H7 (cell line): ENCODE data around the gene C17orf50. TPM values are rescaled to one million over a fixed set of nuclear protein-coding genes. Genes with fewer than 3 reads are reported as not detected.
"Not testable (repeated sequence)": the region's sequence is repeated elsewhere in the genome, so short reads cannot be mapped to it uniquely, and the experiment has no call there.

Experiments used
- DNase-seq: peaks from one replicate; pipeline ENCODE4 v3.0.0; 2012
- H3K27me3 ChIP-seq: 2 replicates; pipeline ENCODE4 v1.6.0; 2011; ENCODE audit warnings: mild to moderate bottlenecking, low read length; ENCODE audit not compliant: control insufficient read depth, insufficient read depth
- H3K36me3 ChIP-seq: replicated peaks from 2 replicates; pipeline ENCODE4 v1.5.1; 2011; ENCODE audit warnings: low read length; ENCODE audit not compliant: control insufficient read depth, insufficient read depth
- H3K4me3 ChIP-seq: 2 replicates; pipeline ENCODE4 v1.5.1; 2011; ENCODE audit warnings: low read depth, mild to moderate bottlenecking, control low read depth, low read length, moderate library complexity; ENCODE audit not compliant: insufficient read depth
- total RNA-seq: library from RNA; depleted of rRNA; stranded (reverse); fragments of >200 nt; shearing (Covaris generic); gene quantifications from 2 replicates; pipeline ENCODE4 v1.2.3, GENCODE V29; 2014

Gene C17orf50
- total RNA-seq, 1 experiment from 2014 or later: not detected

GRCh38 chr17:35742496-35742895 is 18.2 kb upstream of the C17orf50 start:
- DNase-seq: peak; percentile 40
- peaks cover 53% of the 10 kb centered on the region for H3K27me3 ChIP-seq
- no peaks in the 10 kb centered on the region for H3K36me3 ChIP-seq
- no peak overlapping the region for H3K4me3 ChIP-seq

GRCh38 chr17:35742896-35743477 is 17.7 kb upstream of the C17orf50 start:
- no peak overlapping the region for H3K4me3 ChIP-seq
- H3K36me3 ChIP-seq: no peaks in the 10 kb centered on the region
- peaks cover 52% of the 10 kb centered on the region for H3K27me3 ChIP-seq
- DNase-seq: peak; percentile 65

GRCh38 chr17:35743626-35744328 is 16.9 kb upstream of the C17orf50 start:
- peaks cover 46% of the 10 kb centered on the region for H3K27me3 ChIP-seq
- no peaks in the 10 kb centered on the region for H3K36me3 ChIP-seq
- no peak overlapping the region for H3K4me3 ChIP-seq
- peak; percentile 86 for DNase-seq

DNA sequence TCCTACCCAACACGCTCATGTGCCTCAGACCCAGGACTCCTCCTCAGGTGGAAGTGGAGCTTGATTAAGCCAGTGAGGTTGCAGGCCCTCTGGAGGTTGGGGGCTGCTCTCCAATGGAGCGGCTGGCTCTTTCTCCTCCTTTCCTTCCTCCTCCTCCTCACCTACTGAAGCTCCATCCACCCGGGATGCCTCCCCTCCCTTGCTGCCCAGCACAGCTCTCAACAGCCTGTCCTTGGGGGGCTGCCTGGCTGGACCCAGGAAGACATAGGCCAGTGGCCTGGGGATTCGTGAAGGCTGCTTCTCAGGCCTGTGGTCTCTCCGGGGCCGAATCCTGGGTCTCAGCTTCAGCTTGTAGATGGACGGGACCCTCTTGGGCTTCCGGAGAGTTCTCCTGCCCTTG is 15.9 kb upstream of the C17orf50 start:
- peaks cover 43% of the 10 kb centered on the region for H3K27me3 ChIP-seq
- H3K36me3 ChIP-seq: no peaks in the 10 kb centered on the region
- H3K4me3 ChIP-seq: no peak overlapping the region
- no peak for DNase-seq

- Histone ChIP-seq H3K27me3 (peaks cover 43% of the 10 kb centered on the region), H3K4me3 (no peak overlapping the region), H3K36me3 (no peaks in the 10 kb centered on the region)
- DNase-seq: peak; percentile 36
Observed at GRCh38 chr17:35745246-35745645, 15.4 kb upstream of the C17orf50 start.

GRCh38 chr17:35745749-35746320 is 14.9 kb upstream of the C17orf50 start:
- Histone ChIP-seq H3K4me3 (no peak overlapping the region), H3K36me3 (no peaks in the 10 kb centered on the region), H3K27me3 (peaks cover 42% of the 10 kb centered on the region)
- DNase-seq: peak; percentile 26

- Histone ChIP-seq H3K36me3 (no peaks in the 10 kb centered on the region), H3K27me3 (peaks cover 30% of the 10 kb centered on the region), H3K4me3 (no peak overlapping the region)
- DNase-seq: peak; percentile 94
Observed at GRCh38 chr17:35747540-35748017, 13.1 kb upstream of the C17orf50 start.

- DNase-seq: peak; percentile 32
- Histone ChIP-seq H3K36me3 (no peaks in the 10 kb centered on the region), H3K4me3 (no peak overlapping the region), H3K27me3 (peaks cover 22% of the 10 kb centered on the region)
Observed at GRCh38 chr17:35748341-35748841, 12.3 kb upstream of the C17orf50 start.

DNA sequence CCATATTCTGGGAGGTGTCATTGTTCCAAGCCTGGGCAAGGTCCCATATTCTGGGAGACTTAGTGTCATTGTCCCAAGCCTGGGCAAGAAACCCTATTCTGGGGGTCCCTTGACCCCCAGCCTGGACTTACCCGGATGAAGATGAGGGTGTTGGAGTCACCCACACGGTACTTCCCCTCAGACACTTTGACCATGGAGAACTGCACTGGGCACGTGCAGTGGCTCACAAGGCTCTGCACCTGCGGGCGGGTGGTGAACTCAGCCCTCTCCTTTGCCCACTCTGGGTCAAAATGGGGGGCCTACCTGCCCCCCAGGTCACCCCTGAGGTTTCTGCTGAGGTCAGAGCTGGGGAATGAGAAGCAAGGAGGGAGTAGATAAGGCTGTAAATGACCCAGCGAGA is 11.7 kb upstream of the C17orf50 start:
- DNase-seq: no peak
- Histone ChIP-seq H3K4me3 (no peak overlapping the region), H3K27me3 (peaks cover 21% of the 10 kb centered on the region), H3K36me3 (no peaks in the 10 kb centered on the region)

DNA sequence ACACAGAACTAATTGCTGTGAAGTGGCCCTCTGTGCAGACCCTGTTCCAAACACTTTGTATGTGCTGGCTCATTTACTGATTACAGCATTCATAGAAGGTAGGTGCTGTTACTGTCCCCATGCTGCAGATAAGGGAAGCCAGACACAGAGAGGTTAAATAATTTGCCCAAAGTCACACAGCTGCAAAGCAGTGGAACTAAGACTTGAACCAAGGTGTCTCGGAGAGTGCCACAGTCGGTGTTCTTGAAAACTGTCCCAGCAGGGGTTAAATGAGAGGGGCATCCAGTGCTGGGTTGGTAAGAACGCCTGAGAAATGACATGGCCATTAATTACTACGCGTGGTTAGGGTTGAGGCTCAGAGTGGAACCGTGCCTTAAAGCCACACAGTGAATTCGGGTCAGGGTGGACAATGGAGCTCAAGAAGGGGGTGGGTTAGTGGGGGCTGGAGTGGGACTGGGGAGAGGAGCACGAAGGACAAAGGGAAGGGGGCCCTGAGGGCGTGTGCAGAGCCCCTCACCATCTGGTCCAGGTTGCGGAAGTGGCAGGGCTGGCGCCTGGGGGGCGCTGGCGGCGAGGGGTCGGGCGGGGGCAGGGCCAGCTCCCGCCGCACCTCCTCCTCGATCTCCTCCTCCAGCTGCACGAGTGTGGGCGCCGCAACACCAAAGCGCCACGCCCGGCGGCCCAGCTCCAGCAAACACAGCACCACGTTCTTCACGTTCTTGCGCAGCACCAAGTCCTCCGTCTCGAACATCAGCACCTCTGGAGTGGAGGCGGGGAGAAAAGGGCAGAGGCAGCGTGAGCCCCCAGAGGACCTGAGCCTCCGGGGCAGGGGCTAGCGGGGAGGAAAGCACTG is 10.9 kb upstream of the C17orf50 start:
- Histone ChIP-seq H3K27me3 (peaks cover 21% of the 10 kb centered on the region), H3K36me3 (no peaks in the 10 kb centered on the region), H3K4me3 (peak overlapping the region; percentile 33)
- DNase-seq: peak; percentile 92

DNA sequence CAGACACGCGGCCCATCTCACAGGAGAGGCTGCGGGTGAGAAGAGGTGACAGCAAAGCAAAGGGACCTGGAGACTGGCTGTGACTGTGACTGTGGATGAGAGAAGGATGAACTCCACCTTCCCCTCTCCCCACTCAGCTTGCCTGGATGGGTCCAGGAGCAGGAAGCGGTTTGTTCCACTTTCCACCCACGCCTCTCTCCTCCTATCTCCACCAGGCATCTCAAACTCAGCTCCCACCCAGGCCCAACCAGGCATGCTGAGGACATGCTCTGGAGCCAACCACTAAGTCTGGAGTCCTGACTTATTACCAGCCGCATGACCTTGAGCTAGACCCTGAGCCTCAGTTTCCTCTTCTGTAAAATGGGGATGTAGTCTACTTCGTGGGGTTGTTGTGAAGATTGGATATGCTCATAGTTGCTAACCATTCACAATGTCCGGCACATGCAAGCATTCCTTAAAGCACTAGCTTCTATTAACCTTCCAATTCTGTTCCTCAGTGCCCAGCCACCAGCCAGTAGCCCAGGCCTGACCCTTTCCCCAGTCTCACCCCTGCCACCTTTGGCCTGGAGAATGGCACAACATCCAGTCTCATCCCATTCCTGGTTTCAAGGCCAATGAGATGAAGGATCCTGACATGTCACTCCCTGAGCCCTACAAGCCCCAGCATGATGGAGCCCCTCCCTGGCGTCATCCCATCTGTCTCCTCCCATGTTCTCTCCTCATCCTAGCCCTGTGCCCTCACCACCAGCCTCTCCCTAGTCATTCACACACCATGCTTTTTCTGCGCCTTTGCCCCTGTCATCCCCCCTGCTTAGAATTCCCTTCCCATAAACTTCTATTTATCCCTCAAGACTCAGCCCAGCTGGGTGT is 9.9 kb upstream of the C17orf50 start:
- H3K4me3 ChIP-seq: no peak overlapping the region
- H3K27me3 ChIP-seq: peaks cover 21% of the 10 kb centered on the region
- no peaks in the 10 kb centered on the region for H3K36me3 ChIP-seq
- no peak for DNase-seq

DNA sequence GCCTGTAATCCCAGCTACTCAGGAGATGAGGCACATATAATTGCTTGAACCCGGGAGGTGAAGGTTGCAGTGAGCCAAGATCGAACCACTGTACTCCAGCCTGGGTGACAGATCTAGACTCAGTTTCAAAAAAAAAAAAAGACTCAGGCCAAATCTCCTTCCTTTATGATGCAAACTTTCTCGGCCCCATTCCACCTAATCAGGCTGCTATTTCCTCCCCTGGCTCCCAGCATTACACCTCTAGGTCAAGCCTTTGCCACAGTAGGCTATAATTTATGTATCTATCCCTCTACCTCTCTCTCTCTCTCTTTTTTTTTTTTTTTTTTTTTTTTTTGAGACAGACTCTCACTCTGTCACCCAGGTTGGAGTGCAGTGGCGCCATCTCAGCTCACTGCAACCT is 9.1 kb upstream of the C17orf50 start:
- not testable (repeated sequence) for H3K36me3 ChIP-seq, H3K4me3 ChIP-seq
- peak; percentile 52 for DNase-seq
- H3K27me3 ChIP-seq: peaks cover 21% of the 10 kb centered on the region

DNA sequence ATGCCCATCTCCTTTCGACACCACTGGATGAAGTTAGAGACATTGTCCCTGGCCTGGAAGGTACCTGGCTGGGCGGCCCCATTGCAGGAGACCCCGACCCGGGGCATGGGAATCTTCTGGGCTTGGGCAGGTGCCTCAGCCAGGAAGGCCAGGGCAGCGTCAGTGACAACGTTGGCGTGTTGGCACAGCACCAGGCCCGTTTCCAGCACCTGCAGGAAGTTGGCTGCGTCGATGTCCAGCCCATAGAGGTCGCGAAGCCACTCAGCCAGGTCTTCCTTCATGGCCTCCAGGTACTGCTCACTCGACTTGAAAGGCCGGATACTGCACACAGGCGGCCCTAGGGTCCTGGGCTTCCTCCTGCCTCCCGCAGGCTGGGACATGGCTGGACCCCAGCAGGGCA is 8.2 kb upstream of the C17orf50 start:
- no peaks in the 10 kb centered on the region for H3K36me3 ChIP-seq
- H3K27me3 ChIP-seq: peaks cover 21% of the 10 kb centered on the region
- no peak for DNase-seq
- no peak overlapping the region for H3K4me3 ChIP-seq
